Head of caudate nucleus (tissue), 42 donors: ENCODE data around the gene GALNT16.
A peak's percentile ranks its signal among the peaks of the same experiment; 100 is the strongest.

Source experiments
- DNase-seq, 42 donors: peaks; one replicate each; pipeline versions ENCODE4 v3.0.0 to v3.0.0-alpha.2; 2020 to 2021; ENCODE audit warnings: mixed read lengths in 7 of 42
- intact Hi-C: fragments of 100-400 bp; cut with DNase I; formaldehyde crosslinking; loops from one replicate; pipeline ENCODE4 v1.15.0; 2022

Gene GALNT16

GRCh38 chr14:69325646-69326265, 65.8 kb downstream of the GALNT16 start:
- intact Hi-C loops: no loop called here
- peak in 3 of 42 donors; percentile 1 to 20 (median 14) for DNase-seq

- intact Hi-C loops: no loop called here
- DNase-seq: peak in 2 of 42 donors; percentile 1 to 2
These were observed 66.7 kb downstream of the GALNT16 start for GRCh38 chr14:69326611-69327010.

GRCh38 chr14:69327507-69327906, 67.5 kb downstream of the GALNT16 start:
- peak in 2 of 42 donors; percentile 8 to 11 for DNase-seq

GRCh38 chr14:69328317-69328716, 68.4 kb downstream of the GALNT16 start:
- intact Hi-C loops: no loop called here
- peak in 3 of 42 donors; percentile 9 to 25 (median 17) for DNase-seq

More at GRCh38 chr14:69327507-69327906, 67.5 kb downstream of the GALNT16 start:
- intact Hi-C loops: no loop called here

DNA sequence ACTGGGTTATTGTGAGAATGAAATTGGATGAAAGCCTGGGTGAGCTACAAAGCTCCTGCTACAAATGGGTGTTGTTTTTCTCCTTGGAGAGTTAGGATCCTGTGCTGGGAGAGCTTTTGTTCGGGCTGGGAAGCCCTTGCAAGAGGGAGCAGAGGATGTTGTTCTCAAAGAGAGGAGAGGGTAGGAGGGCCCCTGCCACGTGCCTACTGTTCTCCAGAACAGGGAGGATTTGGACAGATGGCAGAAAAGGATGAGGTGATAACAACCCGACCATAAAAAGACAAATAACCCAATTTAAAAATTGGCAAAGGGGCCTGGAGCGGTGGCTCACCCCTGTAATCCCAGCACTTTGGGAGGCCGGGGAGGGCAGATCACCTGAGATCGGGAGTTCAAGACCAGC, 68.8 kb downstream of the GALNT16 start:
- DNase-seq: peak in 3 of 42 donors; percentile 19 to 25 (median 23)
- intact Hi-C loops: no loop called here

- no peak for DNase-seq
- intact Hi-C loops: no loop called here
These were observed 71.2 kb downstream of the GALNT16 start for GRCh38 chr14:69331206-69331605.

GRCh38 chr14:69332782-69333395, 72.9 kb downstream of the GALNT16 start:
- no peak for DNase-seq
- intact Hi-C loops: no loop called here

DNA sequence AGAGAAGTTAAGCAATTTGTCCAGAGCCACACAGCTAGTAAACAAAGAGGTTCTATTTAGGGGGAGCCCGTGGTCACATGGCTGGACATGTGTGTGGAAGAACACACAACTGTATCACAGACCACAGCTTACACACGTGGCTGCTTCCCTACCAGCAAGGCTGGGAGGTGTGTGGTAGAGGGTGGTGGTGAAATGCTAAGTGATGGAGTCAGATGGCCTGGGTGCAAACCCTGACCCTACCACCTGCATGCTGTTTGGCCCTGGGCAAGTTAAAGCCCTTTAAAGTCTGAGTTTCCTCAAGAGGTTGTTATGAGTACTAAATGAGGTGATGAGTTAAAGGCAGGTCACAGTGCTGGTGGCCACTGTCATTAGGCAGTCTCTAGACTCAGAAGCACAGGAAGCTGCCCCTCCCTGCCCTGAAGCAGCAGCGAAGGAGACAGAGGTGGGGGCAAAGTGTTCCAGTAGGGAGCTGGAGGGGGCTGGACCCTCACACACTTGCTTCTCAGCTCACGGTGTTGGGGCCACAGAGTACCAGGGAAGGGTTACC, 73.9 kb downstream of the GALNT16 start:
- intact Hi-C loops: no loop called here
- DNase-seq: no peak

- no peak for DNase-seq
- intact Hi-C loops: no loop called here
These were observed 74.6 kb downstream of the GALNT16 start for GRCh38 chr14:69334576-69334975.

DNA sequence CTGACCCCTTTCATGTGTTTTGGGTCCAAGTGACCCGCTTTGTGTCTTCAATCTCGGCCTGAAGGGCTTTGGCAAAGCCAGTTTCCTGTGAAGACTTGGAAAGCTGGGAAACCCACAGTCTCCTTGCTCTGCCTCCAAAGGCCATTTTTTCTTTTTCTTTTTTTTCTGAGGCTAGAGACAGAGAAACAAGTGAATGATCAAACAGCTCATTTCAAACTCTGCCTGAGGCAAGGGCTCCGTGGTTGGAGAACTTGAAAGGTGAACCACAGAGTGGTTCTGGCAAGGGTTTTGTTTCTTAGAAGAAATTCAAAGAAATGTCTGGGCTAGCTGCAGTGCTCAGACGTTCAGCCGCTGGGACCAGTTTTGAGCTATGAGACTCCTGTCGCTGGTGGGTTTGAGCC, 75.4 kb downstream of the GALNT16 start:
- DNase-seq: peak in 5 of 42 donors; percentile 20 to 59 (median 41)
- intact Hi-C loops: no loop called here

DNA sequence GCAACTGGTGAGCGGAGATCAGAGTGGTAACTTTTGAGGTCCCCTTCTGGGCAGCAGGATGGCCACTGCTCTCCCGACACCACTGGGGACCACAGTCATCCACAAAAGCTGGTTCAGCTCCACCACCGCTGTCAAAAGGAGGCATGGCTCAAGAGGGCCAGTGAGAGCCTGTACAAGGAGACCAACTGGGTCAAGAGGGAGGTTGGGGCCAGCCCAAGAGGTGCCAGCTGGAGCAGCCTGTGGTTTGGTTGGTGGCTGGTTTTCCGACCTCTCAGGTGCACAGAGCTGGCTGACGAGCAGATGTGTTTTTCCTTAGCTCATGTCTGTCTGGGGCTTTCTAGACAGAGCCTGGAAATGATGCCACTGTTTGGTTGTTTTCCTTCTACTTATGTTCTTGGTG, 78.0 kb downstream of the GALNT16 start:
- intact Hi-C loops: no loop called here
- no peak for DNase-seq

DNA sequence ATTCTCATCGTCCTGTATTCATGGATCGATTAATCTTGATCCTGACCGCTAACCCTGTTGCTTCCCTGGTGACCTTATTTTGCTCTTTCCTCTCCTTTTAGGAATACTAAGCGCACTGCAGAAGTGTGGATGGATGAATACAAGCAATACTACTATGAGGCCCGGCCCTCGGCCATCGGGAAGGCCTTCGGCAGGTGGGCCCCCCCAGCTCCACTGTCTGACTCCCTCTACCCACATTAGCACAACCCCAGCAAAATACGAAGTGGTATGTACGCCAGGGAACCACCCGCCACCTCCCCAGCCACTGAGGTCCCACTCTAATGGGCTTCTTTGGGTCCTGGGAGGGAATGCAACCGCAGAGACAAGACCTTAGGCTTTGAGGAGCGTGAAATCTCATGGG, 79.5 kb downstream of the GALNT16 start:
- no peak for DNase-seq
- intact Hi-C loops: no loop called here

DNA sequence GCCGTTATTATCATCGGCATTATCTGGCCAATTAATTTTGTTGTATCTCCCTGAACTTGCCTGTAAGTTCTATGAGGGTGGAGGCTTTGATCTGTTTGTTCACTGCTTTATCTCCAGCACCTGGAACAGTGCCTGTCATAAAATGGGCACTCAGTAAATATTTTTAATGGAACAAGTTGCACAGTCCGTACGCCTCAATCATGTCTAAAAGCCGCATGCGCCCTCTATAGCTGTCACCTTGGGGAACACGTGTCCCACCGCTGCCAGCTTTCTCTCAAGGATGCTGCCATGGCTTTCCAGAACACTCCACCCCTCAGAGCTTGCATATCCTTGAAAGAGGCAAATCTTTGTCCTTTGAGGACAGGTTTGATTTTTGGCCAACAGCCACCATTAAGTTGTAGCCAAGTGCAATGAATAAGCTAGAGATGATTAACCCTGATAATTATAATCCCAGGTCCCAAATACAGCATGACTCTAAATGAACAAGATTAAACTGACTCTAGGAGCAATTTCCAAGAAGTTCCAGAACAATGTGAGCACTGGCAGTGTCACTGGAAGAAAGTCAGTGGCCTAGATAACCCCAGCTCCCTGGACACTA, 83.1 kb downstream of the GALNT16 start:
- peak in 1 of 42 donors; percentile 38 for DNase-seq
- intact Hi-C loops: no loop called here

DNA sequence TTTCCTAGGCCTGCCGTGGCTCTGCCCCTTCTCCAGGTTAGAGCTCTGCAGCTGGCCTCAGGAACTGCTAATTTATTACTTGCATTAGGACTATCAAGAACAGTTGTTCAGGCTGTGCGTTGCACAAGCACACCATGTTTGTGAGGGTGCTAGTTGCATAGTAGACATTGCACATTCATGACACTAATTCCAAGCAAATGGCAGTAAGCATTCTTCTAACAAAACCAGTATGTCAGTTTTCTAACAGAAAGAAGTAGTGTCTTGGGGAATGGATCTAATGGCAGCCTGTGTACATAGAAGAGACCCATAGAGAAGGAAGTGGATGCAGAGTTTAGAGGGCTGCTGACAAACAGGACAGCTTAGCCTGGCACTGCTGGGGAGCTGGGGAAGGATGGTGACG, 84.2 kb downstream of the GALNT16 start:
- DNase-seq: no peak
- intact Hi-C loops: no loop called here

DNA sequence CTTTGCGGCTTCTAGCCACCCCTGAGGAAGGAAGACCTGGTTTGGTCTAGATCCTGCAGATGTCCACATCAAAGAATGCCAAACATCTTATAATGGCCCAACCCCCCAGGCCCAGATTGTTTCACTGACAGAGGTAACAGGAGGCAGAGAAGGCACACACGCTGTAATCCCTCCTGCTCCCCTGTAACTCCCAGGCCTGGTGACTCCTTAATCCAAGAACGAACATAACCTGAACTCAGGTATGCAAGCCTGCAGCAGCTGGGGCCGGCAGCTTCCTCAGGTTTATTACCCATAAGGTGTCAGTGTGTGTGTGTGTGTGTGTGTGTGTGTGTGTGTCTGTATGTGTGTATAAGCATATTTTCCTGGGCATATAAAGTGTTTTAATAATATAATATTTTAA, 85.4 kb downstream of the GALNT16 start:
- DNase-seq: no peak
- intact Hi-C loops: no loop called here

DNA sequence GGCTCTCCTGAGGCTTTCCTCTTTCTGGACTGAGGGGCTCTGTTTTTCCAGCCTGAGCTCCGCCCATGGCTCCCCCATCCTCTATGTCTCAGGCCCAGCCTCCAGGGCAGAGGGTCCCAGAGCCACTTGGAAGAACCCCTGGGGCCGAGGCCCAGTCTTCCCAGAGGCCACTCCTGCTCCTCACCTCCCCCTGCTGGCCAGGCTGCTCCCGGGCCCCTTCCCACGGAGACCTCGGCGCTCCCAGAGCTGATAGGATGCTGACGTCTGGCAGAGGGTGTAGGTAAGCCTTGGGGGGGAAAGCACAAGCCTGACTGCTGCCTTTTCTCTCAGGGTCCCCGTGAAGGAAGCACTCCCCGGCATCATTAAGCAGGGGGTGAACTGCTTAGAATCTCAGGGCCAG, 86.8 kb downstream of the GALNT16 start:
- DNase-seq: peak in 1 of 42 donors; percentile 52
- intact Hi-C loops: no loop called here

DNA sequence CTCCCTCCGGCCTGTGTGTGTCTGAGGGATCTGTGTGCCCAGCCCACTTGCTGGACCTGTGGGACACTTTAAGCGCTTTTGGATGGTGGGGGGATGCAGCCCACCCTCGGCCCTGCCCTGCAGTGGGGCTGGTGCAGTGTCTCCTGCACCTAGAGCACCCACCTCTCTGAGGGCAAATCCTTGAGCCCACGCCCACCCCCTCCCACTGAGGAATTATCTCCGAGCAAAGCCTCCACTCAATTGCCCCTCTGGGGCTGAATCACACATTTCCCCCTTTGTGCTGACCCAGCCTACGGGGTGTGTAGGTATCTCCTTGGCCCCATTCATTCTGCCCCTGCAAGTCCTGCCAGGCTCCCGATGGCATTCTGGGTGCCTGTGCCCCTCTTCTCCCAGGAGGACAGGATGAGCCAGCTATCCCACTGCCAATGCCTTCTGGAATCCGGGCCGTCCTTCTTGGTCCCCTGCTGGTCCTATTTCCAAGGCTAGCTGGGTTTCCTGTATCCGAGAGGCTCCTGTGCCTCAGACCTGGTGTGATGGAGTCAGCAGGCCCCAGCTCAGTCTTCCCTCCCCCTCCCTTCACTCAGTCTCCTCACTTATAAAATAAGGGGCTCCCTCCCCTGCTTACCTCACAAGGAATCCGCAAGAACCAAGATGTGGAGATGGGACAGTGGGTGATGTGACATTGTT, 89.3 kb downstream of the GALNT16 start:
- no peak for DNase-seq
- intact Hi-C loops: no loop called here

DNA sequence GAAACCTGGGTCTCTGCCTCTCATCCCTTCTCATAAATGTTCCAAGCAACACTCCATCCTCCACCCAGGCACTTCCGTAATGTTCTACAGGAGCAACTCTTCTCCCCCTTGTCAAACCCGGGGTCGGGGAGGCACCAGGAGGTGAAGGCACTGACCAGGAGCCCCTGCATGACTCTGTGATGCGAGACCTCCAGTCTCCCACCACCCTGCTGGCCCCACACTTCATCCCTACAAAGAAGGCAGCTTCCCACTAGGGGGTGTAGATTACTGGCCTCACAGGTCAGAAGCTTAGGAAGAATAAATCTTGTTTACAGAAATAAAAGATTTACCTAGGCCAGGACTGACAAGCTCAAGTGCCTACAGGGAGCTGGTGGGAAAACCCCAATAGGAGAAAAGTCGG, 90.9 kb downstream of the GALNT16 start:
- no peak for DNase-seq
- intact Hi-C loops: no loop called here

DNA sequence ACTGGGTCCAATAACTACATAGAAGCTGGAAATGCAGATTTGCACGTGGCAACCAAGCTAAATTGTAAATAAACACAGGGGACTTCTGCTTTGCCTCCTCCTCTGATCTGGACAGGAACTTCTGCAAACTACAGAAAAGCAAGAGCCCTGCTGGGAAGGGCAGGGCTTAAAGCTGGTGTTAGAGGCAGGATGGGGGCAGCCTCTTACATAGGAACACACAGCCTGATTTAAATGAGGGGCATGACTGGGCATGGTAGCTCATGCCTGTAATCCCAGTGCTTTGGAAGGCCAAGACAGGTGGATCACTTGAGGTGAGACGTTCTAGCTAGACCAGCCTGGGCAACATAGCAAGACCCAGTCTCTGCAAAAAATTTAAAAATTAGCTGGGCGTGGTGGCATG, 91.4 kb downstream of the GALNT16 start:
- intact Hi-C loops: no loop called here
- no peak for DNase-seq

GRCh38 chr14:69351911-69352310, 92.0 kb downstream of the GALNT16 start:
- intact Hi-C loops: no loop called here
- no peak for DNase-seq
